MM.1S (cell line): ENCODE results near the gene PLAAT3.

Experiments
- DNase-seq: peaks from one replicate; pipeline ENCODE4 v3.0.0-alpha.2; 2015
- H2AFZ ChIP-seq: fragments of 300-600 bp; sonication (generic); 2 replicates; pipeline ENCODE4 v1.6.0; 2016; ENCODE audit warnings: antibody characterized with exemption, low read length
- H3F3A ChIP-seq: fragments of 300-600 bp; sonication (generic); 2 replicates; pipeline ENCODE4 v1.6.1; 2016; ENCODE audit warnings: mild to moderate bottlenecking, antibody characterized with exemption, low read length, moderate library complexity, mixed read lengths; ENCODE audit not compliant: insufficient read depth
- H3K27ac ChIP-seq: fragments of 300-600 bp; sonication (generic); 2 replicates; pipeline ENCODE4 v1.5.1; 2016; ENCODE audit warnings: mild to moderate bottlenecking, low read length
- H3K27me3 ChIP-seq: fragments of 300-600 bp; sonication (generic); replicated peaks from 2 replicates; pipeline ENCODE4 v1.6.0; 2016; ENCODE audit warnings: low read length; ENCODE audit not compliant: insufficient read depth
- H3K36me3 ChIP-seq: fragments of 300-600 bp; sonication (generic); replicated peaks from 2 replicates; pipeline ENCODE4 v1.6.1; 2016; ENCODE audit warnings: mild to moderate bottlenecking, low read length, mixed read lengths; ENCODE audit not compliant: insufficient read depth
- H3K4me1 ChIP-seq: fragments of 300-600 bp; sonication (generic); 2 replicates; pipeline ENCODE4 v1.6.1; 2016; ENCODE audit warnings: low read length, mixed read lengths
- H3K4me2 ChIP-seq: fragments of 300-600 bp; sonication (generic); 2 replicates; pipeline ENCODE4 v1.6.0; 2016; ENCODE audit warnings: low read depth, low read length
- H3K4me3 ChIP-seq: fragments of 300-600 bp; sonication (generic); 2 replicates; pipeline ENCODE4 v1.5.1; 2016; ENCODE audit warnings: low read length, mixed read lengths
- H3K79me2 ChIP-seq: fragments of 300-600 bp; sonication (generic); 2 replicates; pipeline ENCODE4 v1.6.1; 2016; ENCODE audit warnings: mixed run types, low read length, mixed read lengths
- H3K9ac ChIP-seq: fragments of 300-600 bp; sonication (generic); 2 replicates; pipeline ENCODE4 v1.6.1; 2016; ENCODE audit warnings: low read length, mixed read lengths
- H3K9me2 ChIP-seq: fragments of 300-600 bp; sonication (generic); replicated peaks from 2 replicates; pipeline ENCODE4 v1.6.1; 2016; ENCODE audit warnings: mild to moderate bottlenecking, low read length, mixed read lengths; ENCODE audit not compliant: insufficient read depth
- H3K9me3 ChIP-seq: fragments of 300-600 bp; sonication (generic); replicated peaks from 2 replicates; pipeline ENCODE4 v1.6.1; 2016; ENCODE audit warnings: mild to moderate bottlenecking, low read length, mixed read lengths; ENCODE audit not compliant: insufficient read depth
- H4K20me1 ChIP-seq: fragments of 300-600 bp; sonication (generic); 2 replicates; pipeline ENCODE4 v1.6.1; 2016; ENCODE audit warnings: mild to moderate bottlenecking, low read length, moderate library complexity, mixed read lengths; ENCODE audit not compliant: insufficient read depth
- EZH2 ChIP-seq: fragments of 300-600 bp; sonication (generic); optimal IDR thresholded peaks from 2 replicates; pipeline ENCODE3; 2017; ENCODE audit warnings: low read depth, mild to moderate bottlenecking, antibody characterized with exemption, low read length, mixed read lengths
- EZH2phosphoT487 ChIP-seq: fragments of 300-600 bp; sonication (generic); IDR thresholded peaks from 2 replicates; pipeline ENCODE4 v1.6.1; 2018; ENCODE audit warnings: antibody characterized with exemption, low read length
- TF ChIP-seq, protein P1 (sequence below): fragments of 300-600 bp; sonication (generic); IDR thresholded peaks from 2 replicates; pipeline ENCODE4 v1.5.1; 2016; ENCODE audit warnings: antibody characterized with exemption, low read length, mixed read lengths

PLAAT3 gene

DNA sequence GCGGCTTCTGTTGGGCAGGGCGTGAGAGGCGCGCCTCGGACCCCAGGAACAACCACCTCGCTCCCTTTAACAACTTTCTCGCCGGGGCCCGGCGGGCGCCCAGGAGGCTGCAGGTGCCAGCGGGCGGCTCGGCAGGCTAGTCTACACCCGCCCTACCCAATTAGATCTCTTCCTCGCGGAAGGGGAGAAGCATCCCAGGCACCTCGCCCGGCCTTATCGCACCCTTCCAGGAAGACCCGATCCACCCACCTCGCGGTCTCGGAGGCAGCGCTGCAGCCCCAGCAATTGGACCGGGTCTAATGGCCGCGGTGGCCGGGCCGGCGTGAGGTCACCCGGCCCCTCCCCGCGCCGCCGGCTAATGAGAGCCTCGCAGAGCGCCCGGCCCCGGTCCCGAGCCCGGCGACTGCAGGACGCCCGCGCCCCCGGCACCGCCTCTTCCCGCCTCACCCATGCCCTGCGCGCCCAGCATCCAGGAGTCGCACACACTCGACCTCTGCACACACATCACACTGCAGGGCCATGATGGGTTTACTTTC is at the start of gene PLAAT3:
Gene PLAAT3 (minus strand): TSS at position 298 of the 536 bp plus-strand sequence. CDS start 419 bp downstream, outside the sequence.
- H3K4me1 ChIP-seq = no peaks in the 10 kb centered on the region
- TF ChIP-seq, protein P1, sequence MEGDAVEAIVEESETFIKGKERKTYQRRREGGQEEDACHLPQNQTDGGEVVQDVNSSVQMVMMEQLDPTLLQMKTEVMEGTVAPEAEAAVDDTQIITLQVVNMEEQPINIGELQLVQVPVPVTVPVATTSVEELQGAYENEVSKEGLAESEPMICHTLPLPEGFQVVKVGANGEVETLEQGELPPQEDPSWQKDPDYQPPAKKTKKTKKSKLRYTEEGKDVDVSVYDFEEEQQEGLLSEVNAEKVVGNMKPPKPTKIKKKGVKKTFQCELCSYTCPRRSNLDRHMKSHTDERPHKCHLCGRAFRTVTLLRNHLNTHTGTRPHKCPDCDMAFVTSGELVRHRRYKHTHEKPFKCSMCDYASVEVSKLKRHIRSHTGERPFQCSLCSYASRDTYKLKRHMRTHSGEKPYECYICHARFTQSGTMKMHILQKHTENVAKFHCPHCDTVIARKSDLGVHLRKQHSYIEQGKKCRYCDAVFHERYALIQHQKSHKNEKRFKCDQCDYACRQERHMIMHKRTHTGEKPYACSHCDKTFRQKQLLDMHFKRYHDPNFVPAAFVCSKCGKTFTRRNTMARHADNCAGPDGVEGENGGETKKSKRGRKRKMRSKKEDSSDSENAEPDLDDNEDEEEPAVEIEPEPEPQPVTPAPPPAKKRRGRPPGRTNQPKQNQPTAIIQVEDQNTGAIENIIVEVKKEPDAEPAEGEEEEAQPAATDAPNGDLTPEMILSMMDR = no peak
- no peak for TF ChIP-seq EZH2phosphoT487
- no peak for TF ChIP-seq EZH2
- peak within 1 kb of the TSS; percentile 62 for H2AFZ ChIP-seq
- peak within 1 kb of the TSS; percentile 9; the same call in 1 of the 2 replicates for H3K9ac ChIP-seq
- H3K4me2 ChIP-seq = peak within 1 kb of the TSS; percentile 95; the same call in 1 of the 2 replicates
- H3K9me3 ChIP-seq = no peaks in the 10 kb centered on the region
- H3K27ac ChIP-seq = no peak within 1 kb of the TSS
- no peaks in the 10 kb centered on the region for H3K9me2 ChIP-seq
- no peaks in the 10 kb centered on the region for H4K20me1 ChIP-seq
- peak within 1 kb of the TSS; percentile 63 for H3K4me3 ChIP-seq
- no peaks in the 10 kb centered on the region for H3K79me2 ChIP-seq
- H3F3A ChIP-seq = no peaks in the 10 kb centered on the region
- H3K36me3 ChIP-seq = no peaks in the 10 kb centered on the region
- peak; percentile 35 for DNase-seq
- H3K27me3 ChIP-seq = no peaks in the 10 kb centered on the region

DNA sequence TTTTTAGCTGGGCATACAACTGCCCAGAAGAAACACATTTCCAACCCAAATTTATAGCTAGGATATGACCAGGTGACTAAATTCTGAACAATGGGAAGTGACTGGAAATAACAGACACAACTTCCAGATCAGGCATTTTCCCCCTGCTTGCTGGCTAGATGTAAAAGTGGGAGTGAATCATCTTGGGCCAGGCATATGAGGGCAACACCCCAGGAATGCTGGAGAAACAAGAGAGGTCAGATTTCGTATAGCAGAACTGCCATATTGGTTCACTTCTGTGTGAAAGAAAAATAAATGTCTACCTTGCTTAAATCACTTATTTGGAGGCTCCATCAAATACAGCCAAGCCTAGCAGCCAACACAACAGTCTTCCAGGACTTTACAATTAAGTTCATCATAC is 49.6 kb upstream of the PLAAT3 start:
- H3K79me2 ChIP-seq = peaks cover 98% of the 10 kb centered on the region
- H3K4me3 ChIP-seq = no peak overlapping the region
- H3K4me1 ChIP-seq = peaks cover 9% of the 10 kb centered on the region
- no peak for DNase-seq
- H2AFZ ChIP-seq = no peak overlapping the region
- no peaks in the 10 kb centered on the region for H3K9me2 ChIP-seq
- H3K9me3 ChIP-seq = no peaks in the 10 kb centered on the region
- H3K4me2 ChIP-seq = no peak overlapping the region
- H4K20me1 ChIP-seq = 0 out of 2 replicates have a peak, but pooled peaks cover 9% of the 10 kb centered on the region
- no peaks in the 10 kb centered on the region for H3K27me3 ChIP-seq
- no peak overlapping the region for H3K9ac ChIP-seq
- TF ChIP-seq, protein P1 = no peak
- TF ChIP-seq EZH2 (no peak), EZH2phosphoT487 (no peak)
- H3F3A ChIP-seq = no peaks in the 10 kb centered on the region
- no peak overlapping the region for H3K27ac ChIP-seq
- H3K36me3 ChIP-seq = no peaks in the 10 kb centered on the region

DNA sequence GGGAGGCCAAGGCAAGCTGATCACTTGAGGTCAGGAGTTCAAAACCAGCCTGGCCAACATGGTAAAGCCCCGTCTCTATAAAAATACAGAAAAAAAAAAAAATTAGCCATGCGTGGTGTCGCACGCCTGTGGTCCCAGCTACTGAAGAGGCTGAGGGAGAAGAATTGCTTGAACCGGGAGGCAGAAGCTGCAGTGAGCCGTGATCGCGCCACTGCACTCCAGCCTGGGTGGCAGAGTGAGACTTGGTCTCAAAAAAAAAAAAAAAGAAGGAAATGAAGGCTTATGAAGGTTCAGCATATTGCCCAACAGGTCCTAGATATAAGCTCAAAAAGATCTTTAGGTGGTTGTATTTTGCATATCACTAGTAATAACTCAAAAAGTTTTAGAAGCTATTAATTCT is 46.7 kb upstream of the PLAAT3 start:
- Histone ChIP-seq H3K4me3 (no peak overlapping the region), H3K27me3 (no peaks in the 10 kb centered on the region), H3K9me2 (no peaks in the 10 kb centered on the region), H3K36me3 (peaks cover 4% of the 10 kb centered on the region), H3K79me2 (peaks cover 84% of the 10 kb centered on the region), H3K9me3 (no peaks in the 10 kb centered on the region), H3K4me1 (no peaks in the 10 kb centered on the region), H3K9ac (no peak overlapping the region), H3K27ac (no peak overlapping the region), H2AFZ (no peak overlapping the region), H3K4me2 (no peak overlapping the region), H3F3A (no peaks in the 10 kb centered on the region), H4K20me1 (0 out of 2 replicates have a peak, but pooled peaks cover 4% of the 10 kb centered on the region)
- TF ChIP-seq, protein P1 = no peak
- no peak for DNase-seq
